Central memory CD4-positive, alpha-beta T cell (primary cell): ENCODE results near the gene GRID1.

Experiments used
- DNase-seq: peaks from one replicate; pipeline ENCODE4 v3.0.0; 2022

The GRID1 gene

DNA sequence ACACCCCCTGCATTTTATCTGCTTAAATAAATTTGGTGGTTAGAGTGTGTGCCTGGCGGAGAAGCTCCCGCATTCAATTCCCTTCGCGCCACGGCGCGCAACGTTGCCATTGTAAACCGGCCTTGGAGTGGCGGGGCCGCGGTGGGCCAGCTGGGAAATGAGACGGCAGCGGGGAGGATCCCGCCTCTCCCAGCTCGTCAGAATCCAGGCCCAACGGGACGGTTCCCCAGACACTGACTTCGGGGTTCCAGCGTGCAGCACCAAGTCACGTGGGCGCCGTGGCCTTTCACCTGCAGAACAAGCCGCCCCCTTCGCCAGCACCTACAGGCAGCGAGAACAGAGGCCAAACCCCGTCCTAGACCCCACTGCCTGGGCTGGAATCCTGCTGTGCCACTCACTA is 103.4 kb downstream of the GRID1 start:
- DNase-seq = no peak

DNA sequence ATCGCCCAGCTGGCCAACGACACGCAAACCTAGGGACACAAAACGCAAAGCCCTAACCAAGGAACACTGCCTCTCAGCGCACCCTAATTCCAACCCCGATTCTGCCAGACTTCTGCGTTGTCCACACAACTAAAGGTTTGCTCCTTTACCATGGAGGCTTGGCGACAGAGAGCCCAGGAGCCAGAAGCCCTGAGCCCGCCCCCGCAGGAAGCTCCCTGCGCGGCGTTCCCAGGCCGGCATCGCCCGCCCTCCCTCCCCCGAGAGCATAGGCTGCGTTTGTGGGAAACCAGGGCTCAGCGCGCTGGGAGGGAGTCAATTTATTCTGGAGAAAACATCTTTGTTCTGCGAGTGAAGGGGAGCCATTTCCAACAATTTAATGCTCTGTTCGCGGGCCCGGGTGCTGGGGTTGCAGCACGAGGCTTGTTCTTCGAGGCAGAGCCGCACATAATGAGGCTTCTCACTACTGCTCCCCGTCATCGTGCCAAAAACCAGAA is 103.9 kb downstream of the GRID1 start:
- no peak for DNase-seq

- no peak for DNase-seq
Measured at GRCh38 chr10:86261941-86262687, 104.5 kb downstream of the GRID1 start.

DNA sequence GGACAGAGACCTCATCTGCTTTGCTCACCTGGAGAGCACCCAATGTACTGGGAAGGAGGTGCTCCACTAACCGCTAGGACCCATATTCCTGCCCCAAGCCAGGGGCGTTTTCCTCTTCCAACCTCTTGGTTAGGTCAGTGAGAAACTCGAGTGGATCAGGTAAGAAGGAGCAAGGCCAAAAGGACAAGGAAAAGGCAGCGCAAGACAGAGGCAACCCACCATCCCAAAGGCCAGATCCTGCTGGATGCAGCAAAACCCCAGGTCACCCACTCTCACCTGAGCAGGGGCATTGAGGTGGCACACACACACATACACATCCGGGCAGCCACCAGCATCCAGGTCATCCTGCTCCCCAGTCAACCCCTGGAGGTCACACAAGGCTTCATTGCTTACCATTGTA is 105.1 kb downstream of the GRID1 start:
- DNase-seq = no peak

DNA sequence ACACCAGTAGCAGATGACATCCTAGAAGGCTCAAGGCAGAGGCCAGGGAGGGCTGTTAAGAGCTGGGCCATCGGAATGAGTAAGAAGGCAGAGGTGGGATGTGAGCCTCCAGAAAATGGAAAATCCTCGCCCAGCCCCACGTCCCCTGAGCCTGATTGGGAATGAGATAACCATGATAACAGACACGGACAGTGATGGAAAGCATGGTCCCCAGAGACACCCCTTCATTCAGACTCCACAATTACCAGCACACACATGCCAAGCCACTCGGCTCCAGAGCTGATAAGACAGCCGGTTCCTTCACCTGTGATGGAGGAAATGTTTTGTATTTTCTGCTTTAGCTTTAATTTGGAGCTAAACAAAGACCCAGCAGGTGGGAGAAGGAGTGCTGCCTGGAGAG is 106.0 kb downstream of the GRID1 start:
- no peak for DNase-seq

DNA sequence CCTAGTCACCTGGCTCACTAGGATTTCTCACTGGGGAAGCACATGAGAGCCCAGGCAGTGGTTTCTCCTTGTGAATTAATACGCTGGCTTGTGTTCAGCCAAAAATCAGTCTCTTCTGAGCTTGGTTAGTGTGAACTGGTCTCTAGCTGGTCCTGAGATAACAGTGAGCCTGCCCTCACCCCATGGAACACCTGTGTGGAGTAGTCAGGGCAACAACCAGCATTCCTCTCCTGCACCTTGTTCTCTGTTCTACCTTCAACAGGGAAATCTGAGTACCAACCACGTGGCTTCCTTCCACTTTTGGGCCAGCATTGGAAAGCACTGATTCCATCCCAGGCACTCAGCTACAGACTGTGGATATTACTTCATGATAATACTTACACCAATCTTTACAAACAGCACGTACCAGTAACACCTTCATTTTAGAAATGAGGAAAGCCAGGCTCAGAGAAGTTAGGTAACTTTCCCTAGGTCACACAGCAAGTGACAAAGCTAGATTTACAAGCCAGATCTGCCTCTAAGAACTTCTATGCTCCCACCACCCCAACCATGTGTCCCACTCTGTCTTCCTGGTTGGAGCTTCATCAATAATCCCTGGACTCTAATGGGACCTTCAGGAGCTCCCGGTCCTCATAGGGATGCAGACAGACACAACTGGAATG is 106.6 kb downstream of the GRID1 start:
- DNase-seq = no peak

- no peak for DNase-seq
Measured at GRCh38 chr10:86258941-86259340, 107.7 kb downstream of the GRID1 start.

DNA sequence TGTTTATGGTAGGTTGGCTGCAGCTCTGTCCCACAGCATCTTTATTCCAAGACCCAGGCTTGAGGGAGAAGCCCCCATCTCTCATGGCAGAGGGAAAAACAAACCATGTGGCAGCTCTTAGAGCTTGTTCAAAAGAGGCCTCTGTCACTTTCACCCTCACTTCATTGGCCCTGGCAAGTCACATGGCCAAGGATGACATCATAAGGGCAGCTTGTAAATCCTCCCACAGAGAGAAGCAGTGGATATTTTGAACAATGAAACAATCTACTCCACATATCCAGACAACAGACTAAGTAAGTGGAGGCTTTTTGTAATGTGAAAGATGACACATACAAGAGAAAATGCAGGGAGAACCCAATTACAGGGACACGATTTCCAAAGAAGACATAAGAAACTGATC is 108.1 kb downstream of the GRID1 start:
- DNase-seq = no peak

DNA sequence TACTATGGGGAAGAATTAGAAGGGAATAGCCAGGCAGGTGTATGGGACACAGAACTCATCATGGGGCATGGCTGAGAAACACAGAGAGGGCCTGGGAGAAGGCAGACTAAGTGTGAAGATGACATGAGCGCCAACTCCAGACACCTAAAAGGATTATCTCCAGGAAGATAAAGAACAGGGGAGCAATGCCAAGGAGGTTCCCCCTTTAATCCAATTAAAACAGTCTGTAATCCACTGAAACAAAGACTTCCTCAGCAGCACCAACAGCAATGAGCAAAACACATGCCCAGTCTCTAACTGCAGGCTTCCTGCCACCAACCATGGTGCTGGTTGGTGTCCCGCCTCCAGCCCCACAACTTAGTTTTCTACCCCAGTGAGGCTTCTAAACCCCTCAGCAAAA is 108.9 kb downstream of the GRID1 start:
- no peak for DNase-seq

- DNase-seq = no peak
Measured at GRCh38 chr10:86256690-86257315, 109.8 kb downstream of the GRID1 start.

DNA sequence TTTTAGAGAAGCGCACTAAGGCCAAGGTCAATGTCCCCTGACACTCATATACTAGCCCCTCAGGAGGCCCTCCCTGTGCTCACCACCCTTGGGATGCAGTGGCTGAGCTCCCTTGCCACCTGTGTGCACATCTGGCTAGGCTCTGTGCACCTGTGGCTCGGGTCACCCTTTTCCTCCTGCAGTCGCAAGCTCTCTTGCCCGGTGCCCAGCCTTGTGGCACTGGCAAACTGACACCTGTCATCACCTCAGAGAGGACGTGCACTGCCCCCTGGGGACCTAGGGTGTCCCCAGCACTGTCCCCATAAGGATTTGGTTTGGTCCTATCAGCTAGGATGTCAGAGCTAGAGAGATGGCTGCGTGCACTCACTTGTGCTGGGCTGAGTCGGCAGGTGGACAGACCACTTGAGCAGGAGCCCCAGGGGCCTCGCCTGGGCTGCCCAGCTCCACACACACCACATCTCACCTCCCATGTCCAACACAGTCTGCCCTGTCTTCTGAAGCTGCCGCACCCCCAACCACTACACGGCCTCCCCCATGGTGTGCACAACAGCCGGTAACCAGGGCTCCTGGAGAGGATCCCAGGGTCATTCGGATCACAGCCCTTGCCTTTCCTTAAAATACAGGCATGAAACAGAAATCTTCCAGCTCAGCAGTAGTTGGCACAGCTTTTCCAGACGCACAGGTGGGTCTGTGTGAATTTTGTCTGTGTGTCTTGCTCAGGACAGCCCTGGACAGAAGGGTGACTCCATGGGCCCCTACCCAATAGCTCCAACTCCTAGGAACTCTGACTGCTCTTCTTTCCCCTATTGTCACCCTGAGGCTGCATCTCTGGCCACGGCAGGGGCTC is 111.0 kb downstream of the GRID1 start:
- no peak for DNase-seq

DNA sequence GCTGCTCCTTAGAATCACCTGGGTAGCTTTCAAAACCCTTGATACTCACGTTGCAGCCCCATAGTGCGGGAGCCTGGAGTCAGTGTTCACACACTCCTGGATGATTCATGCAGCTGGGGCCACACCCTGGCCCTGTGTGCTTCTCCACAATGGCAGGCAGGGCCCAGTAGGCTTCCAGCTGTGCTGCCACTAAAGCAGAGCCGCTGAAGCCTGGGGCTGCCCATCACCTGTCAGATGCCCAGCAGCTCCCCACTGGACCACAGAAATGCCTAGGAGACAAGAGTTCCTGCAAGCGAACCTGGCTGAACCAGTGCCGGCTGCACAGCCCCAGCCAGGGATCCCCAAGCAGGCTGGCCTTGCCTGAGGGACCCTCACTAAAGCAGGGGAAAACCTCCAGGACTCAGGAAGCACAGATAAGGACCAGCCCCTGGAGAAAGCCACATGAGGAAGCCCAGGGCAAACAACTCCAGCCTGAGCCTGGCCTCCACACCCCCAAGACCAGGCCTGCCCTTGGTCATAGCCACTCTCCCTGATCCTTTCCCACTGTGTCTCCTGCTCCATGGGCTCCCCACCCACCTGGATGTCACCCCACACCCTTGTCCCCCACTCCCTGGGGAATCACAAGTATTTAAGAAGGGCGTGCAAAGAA is 111.9 kb downstream of the GRID1 start:
- DNase-seq = no peak

- no peak for DNase-seq
Measured at GRCh38 chr10:86254081-86254480, 112.5 kb downstream of the GRID1 start.

DNA sequence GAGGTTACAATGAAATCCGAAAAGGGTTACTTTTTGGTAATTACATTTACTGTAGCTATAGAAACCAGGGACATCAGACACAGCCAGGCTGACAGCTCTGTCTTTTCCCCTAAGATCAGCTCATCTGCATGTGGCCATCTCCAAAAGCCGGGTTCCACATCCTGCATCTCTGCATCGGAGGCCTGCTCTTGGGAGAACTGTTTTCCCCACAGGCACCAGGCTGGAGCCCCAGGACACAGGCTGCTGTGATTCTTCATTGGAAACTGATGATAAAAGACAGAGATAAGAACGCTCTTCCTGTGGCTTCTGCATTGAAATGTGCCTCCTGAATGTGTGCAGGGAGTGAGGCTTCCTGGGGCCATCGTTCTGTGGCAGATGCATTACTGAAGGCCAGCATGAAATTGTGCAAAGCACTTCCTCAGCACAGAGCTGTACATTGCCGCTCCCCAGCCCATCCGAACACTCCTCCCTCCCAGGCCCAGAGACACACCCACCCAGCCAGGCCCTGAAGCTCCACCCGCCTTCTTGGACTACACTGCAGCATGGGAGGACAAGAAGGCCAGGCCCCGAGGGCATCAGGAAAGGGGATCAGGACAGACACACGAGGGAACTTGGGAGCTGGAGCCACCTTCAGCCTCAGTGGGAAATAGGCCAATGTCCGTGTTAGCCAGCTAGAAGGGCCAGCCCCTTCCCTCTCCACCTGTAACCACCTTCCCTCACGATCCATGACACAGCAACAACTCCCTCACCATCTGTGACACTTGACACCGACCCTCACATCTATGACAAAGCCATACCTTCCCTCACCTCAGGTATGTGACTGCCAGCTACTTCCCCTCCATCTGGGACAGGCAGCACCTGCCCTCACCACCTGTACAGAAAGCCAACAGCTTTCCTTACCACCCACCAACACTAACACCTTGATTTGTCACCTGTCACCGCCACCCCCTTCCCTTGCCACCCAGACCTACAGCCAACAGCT is 113.2 kb downstream of the GRID1 start:
- DNase-seq = no peak

DNA sequence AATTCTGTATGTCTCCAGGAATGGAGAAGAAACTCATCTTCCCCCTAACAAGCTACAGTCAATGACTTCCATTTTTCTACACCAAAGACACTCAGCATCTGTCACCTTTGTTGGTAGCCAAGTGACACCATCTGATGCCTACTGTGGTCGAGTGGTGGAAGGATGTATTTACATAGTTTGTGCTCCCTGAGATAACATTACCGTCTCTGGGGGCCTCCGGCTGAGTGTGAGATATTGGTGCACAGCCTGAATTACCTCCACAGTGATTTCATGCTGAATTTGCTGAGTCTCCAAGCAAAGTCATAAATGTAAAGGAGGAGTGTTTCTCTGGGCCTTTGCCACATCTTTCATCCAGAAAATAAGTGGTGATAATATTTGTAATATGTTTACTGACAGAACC is 114.0 kb downstream of the GRID1 start:
- DNase-seq = no peak

DNA sequence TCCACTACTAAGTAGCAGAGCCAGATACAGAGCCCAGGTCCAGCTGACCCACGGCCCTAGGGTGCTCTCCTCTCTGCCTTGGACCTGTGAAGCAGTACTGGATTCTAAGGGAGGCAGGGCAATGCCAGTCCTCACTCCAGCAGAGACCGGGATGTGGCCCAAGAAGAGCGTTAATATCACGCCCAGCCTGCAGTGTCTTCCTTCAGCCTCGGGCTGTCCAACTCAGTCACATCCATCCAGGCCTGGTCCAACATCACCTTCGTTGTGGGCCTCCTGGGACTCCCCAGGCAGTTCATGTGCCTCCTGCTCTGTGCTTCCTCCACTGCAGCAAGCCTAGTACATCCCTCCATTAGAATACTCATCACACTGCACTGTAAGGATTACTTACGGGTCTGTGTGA is 114.5 kb downstream of the GRID1 start:
- DNase-seq = no peak

DNA sequence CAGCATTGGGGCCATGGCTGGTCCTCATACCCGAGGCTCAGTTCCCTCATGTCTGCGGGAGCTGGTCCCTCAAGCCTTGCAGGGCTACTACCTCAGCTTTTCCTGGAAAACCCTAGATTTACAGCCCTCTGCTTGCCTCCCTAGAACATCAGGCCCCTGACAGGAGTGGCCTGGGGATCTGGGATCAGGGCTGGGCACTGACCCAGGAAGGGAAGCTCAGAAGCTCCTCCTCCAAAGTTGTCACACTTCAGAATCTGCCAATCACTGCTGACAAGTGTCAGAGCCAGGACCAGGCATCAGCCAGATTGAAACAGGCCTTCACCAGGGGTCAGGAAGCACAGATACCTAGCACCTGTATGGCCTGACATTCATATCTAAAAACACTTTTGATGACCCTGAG is 115.2 kb downstream of the GRID1 start:
- DNase-seq = no peak

GRCh38 chr10:86250399-86250798 is 116.2 kb downstream of the GRID1 start:
- no peak for DNase-seq

DNA sequence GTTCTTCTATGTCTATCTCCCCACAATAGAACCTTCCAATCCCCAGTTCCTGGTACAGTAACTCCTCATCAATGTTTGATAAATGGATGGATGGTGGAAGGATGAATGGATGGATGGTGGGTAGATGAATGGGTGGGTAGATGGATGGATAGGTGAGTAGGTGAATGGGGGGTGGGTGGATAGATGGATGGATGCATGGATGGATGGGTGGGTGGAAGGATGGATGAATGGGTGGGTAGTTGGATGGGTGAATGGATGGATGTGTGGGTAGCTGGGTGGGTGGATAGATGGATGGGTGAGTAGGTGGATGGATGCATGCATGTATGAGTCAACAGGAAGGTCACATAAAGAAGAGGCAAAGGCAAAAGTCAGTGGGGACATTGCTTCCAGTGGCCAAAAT is 116.8 kb downstream of the GRID1 start:
- no peak for DNase-seq

GRCh38 chr10:86248062-86248461 is 118.5 kb downstream of the GRID1 start:
- no peak for DNase-seq

- no peak for DNase-seq
Measured at GRCh38 chr10:86247588-86247987, 119.0 kb downstream of the GRID1 start.
